Colonic mucosa (tissue), 4 donors: Measurements from ENCODE around the gene KDM4D. TPM values are rescaled to one million over a fixed set of nuclear protein-coding genes. Genes with fewer than 3 reads are reported as not detected.
"Not testable (repeated sequence)": the region's sequence is repeated elsewhere in the genome, so short reads cannot be mapped to it uniquely, and the experiment has no call there.

Source experiments
- DNase-seq: peaks from one replicate; pipeline ENCODE4 v3.0.0-alpha.2; 2020
- H3K27ac ChIP-seq: fragments of 200-600 bp; one replicate; pipeline ENCODE4 v1.8.0; 2021
- H3K27me3 ChIP-seq: fragments of 200-600 bp; one replicate; pipeline ENCODE4 v1.8.0; 2021
- H3K36me3 ChIP-seq: fragments of 200-600 bp; one replicate; pipeline ENCODE4 v1.8.0; 2021
- H3K4me1 ChIP-seq: fragments of 200-600 bp; one replicate; pipeline ENCODE4 v1.8.0; 2021; ENCODE audit warnings: mild to moderate bottlenecking
- H3K4me3 ChIP-seq: fragments of 200-600 bp; one replicate; pipeline ENCODE4 v1.8.0; 2021
- H3K9ac ChIP-seq, 2 donors: one replicate each; pipeline ENCODE4 v1.7.0; 2013; ENCODE audit warnings: control low read depth in 2 of 2, low read depth in 2 of 2, low read length in 2 of 2
- H3K9me3 ChIP-seq: fragments of 200-600 bp; one replicate; pipeline ENCODE4 v1.8.0; 2021
- CTCF ChIP-seq: fragments of 200-600 bp; IDR thresholded peaks from one replicate; pipeline ENCODE4 v1.8.0; 2022; ENCODE audit warnings: antibody characterized with exemption, mild to moderate bottlenecking
- intact Hi-C: fragments of 100-400 bp; cut with DNase I; formaldehyde crosslinking; loops from one replicate; pipeline ENCODE4 v1.14.1; 2022
- total RNA-seq, 2 donors: library from RNA; stranded (reverse); fragmentation: NEBNext Ultra II Directional in 1 of 2; extraction: Animal tissue kit (Norgen Biotek cat#: 25700) in 1 of 2; gene quantifications; one replicate each; pipeline ENCODE4 v1.2.1, GENCODE V29; 2021
- donor health status: healthy.
- donor health status: DM: no; HTN: no; CAD: no.
- donor health status: DM: no; HTN: no; CAD: no.

The KDM4D gene
- total RNA-seq, 2 donors from 2014 or later, result 0.20 TPM; not detected in 1

GRCh38 chr11:95028357-95028756 is 54.8 kb downstream of the KDM4D start:
- TF ChIP-seq CTCF, result no peak
- Histone ChIP-seq H3K27ac (no peak overlapping the region), H3K27me3 (no peaks in the 10 kb centered on the region), H3K9me3 (no peaks in the 10 kb centered on the region), H3K4me3 (no peak overlapping the region), H3K36me3 (no peaks in the 10 kb centered on the region), H3K9ac (no peak overlapping the region), H3K4me1 (no peaks in the 10 kb centered on the region)
- DNase-seq, result no peak
- intact Hi-C loops, result no loop called here

- intact Hi-C loops, result no loop called here
- no peak for TF ChIP-seq CTCF
- DNase-seq, result no peak
Observed at GRCh38 chr11:95033051-95033450, 59.5 kb downstream of the KDM4D start.

GRCh38 chr11:95035316-95035715 is 61.8 kb downstream of the KDM4D start:
- intact Hi-C loops, result no loop called here
- DNase-seq, result no peak
- H3K27ac ChIP-seq, result no peak overlapping the region
- H3K36me3 ChIP-seq, result no peaks in the 10 kb centered on the region
- no peaks in the 10 kb centered on the region for H3K27me3 ChIP-seq
- no peak overlapping the region for H3K9ac ChIP-seq
- H3K9me3 ChIP-seq, result no peaks in the 10 kb centered on the region
- H3K4me3 ChIP-seq, result no peak overlapping the region
- no peak for TF ChIP-seq CTCF
- no peaks in the 10 kb centered on the region for H3K4me1 ChIP-seq

More at GRCh38 chr11:95033051-95033450, 59.5 kb downstream of the KDM4D start:
- Histone ChIP-seq H3K4me1 (no peaks in the 10 kb centered on the region), H3K36me3 (no peaks in the 10 kb centered on the region), H3K9ac (no peak overlapping the region), H3K4me3 (no peak overlapping the region), H3K9me3 (no peaks in the 10 kb centered on the region), H3K27ac (no peak overlapping the region), H3K27me3 (no peaks in the 10 kb centered on the region)

GRCh38 chr11:95037356-95038035 is 64.0 kb downstream of the KDM4D start:
- H3K9ac ChIP-seq, DNase-seq, H3K27me3 ChIP-seq, intact Hi-C loops, H3K9me3 ChIP-seq, H3K4me3 ChIP-seq, H3K27ac ChIP-seq, H3K4me1 ChIP-seq, H3K36me3 ChIP-seq: not testable (repeated sequence)

GRCh38 chr11:95042239-95042638 is 68.7 kb downstream of the KDM4D start:
- intact Hi-C loops, result no loop called here
- no peaks in the 10 kb centered on the region for H3K27me3 ChIP-seq
- H3K27ac ChIP-seq, result no peak overlapping the region
- H3K4me3 ChIP-seq, result no peak overlapping the region
- TF ChIP-seq CTCF, result no peak
- no peaks in the 10 kb centered on the region for H3K9me3 ChIP-seq
- no peak overlapping the region for H3K9ac ChIP-seq
- no peaks in the 10 kb centered on the region for H3K4me1 ChIP-seq
- no peak for DNase-seq
- H3K36me3 ChIP-seq, result no peaks in the 10 kb centered on the region

- no peaks in the 10 kb centered on the region for H3K36me3 ChIP-seq
- no peak overlapping the region for H3K4me3 ChIP-seq
- no peak for DNase-seq
- H3K9ac ChIP-seq, result no peak overlapping the region
- no peaks in the 10 kb centered on the region for H3K27me3 ChIP-seq
- H3K4me1 ChIP-seq, result no peaks in the 10 kb centered on the region
- intact Hi-C loops, result no loop called here
- no peaks in the 10 kb centered on the region for H3K9me3 ChIP-seq
- TF ChIP-seq CTCF, result no peak
- H3K27ac ChIP-seq, result no peak overlapping the region
Observed at GRCh38 chr11:95042906-95043305, 69.4 kb downstream of the KDM4D start.
